HG02610 (cell line): ENCODE measurements around the gene RBM12.

Experiments
- ATAC-seq: cut with Tn5 transposase; IDR thresholded peaks from one replicate; pipeline ENCODE4 v1.9.1; 2021; ENCODE audit warnings: mild to moderate bottlenecking, moderate library complexity; ENCODE audit not compliant: unreplicated experiment

The RBM12 gene

GRCh38 chr20:35621560-35621946, 43.1 kb downstream of the RBM12 start:
- ATAC-seq, result no peak

GRCh38 chr20:35620818-35621559, 43.7 kb downstream of the RBM12 start:
- ATAC-seq, result no peak

- peak; percentile 38 for ATAC-seq
These were observed 45.3 kb downstream of the RBM12 start for GRCh38 chr20:35619196-35620095.

GRCh38 chr20:35618263-35619131, 46.2 kb downstream of the RBM12 start:
- no peak for ATAC-seq

- no peak for ATAC-seq
These were observed 47.1 kb downstream of the RBM12 start for GRCh38 chr20:35617397-35618262.

GRCh38 chr20:35616465-35617396, 48.0 kb downstream of the RBM12 start:
- peak; percentile 22 for ATAC-seq

GRCh38 chr20:35615667-35616464, 48.8 kb downstream of the RBM12 start, which contains the start of gene SPAG4:
TSS of gene SPAG4 (plus strand) at chr20:35615829. CDS start at chr20:35616004, 175 bp downstream.
- ATAC-seq, result peak; percentile 75

- ATAC-seq, result peak; percentile 37
These were observed 53.2 kb downstream of the RBM12 start for GRCh38 chr20:35611482-35611881.

GRCh38 chr20:35610833-35611427, 53.8 kb downstream of the RBM12 start:
- no peak for ATAC-seq

GRCh38 chr20:35607003-35607735, 57.5 kb downstream of the RBM12 start:
- ATAC-seq, result no peak

GRCh38 chr20:35606127-35606526, 58.6 kb downstream of the RBM12 start:
- ATAC-seq, result no peak

GRCh38 chr20:35604449-35604747, 60.3 kb downstream of the RBM12 start:
- no peak for ATAC-seq

GRCh38 chr20:35603695-35604448, 60.8 kb downstream of the RBM12 start:
- no peak for ATAC-seq

- no peak for ATAC-seq
These were observed 61.7 kb downstream of the RBM12 start for GRCh38 chr20:35602851-35603495.

GRCh38 chr20:35601990-35602389, 62.7 kb downstream of the RBM12 start:
- ATAC-seq, result no peak
